Lower lobe of right lung (tissue), 2 donors: Measurements from ENCODE around the gene ULBP1. TPM values are rescaled to one million over a fixed set of nuclear protein-coding genes. Genes with fewer than 3 reads are reported as not detected.

Experiments
- ATAC-seq, 2 donors: fragments of 200-7000 bp; cut with Tn5 transposase; one replicate each; pipeline ENCODE4 v1.9.1; 2020 to 2022; ENCODE audit warnings: mild to moderate bottlenecking in 2 of 2, moderate library complexity in 2 of 2
- DNase-seq: peaks from one replicate; pipeline ENCODE4 v3.0.0-alpha.2; 2020
- H3K27ac ChIP-seq: fragments of 200-600 bp; one replicate; pipeline ENCODE4 v1.8.0; 2022
- H3K27me3 ChIP-seq: fragments of 200-600 bp; one replicate; pipeline ENCODE4 v1.8.0; 2022; ENCODE audit warnings: low read depth
- H3K36me3 ChIP-seq: fragments of 200-600 bp; one replicate; pipeline ENCODE4 v1.8.0; 2022; ENCODE audit warnings: mild to moderate bottlenecking
- H3K4me1 ChIP-seq: fragments of 200-600 bp; one replicate; pipeline ENCODE4 v1.8.0; 2022
- H3K4me3 ChIP-seq: fragments of 200-600 bp; one replicate; pipeline ENCODE4 v1.8.0; 2022; ENCODE audit warnings: mild to moderate bottlenecking
- H3K9me3 ChIP-seq: fragments of 200-600 bp; one replicate; pipeline ENCODE4 v1.8.0; 2022
- intact Hi-C: fragments of 100-400 bp; cut with DNase I; formaldehyde crosslinking; loops from one replicate; pipeline ENCODE4 v1.11.0; 2022
- total RNA-seq: library from RNA; stranded (reverse); fragmentation: NEBNext Ultra II Directional; extraction: Animal tissue kit (Norgen Biotek cat#: 25700); gene quantifications from one replicate; pipeline ENCODE4 v1.2.1, GENCODE V29; 2021
- TF ChIP-seq, protein P1 (sequence below): fragments of 200-600 bp; IDR thresholded peaks from one replicate; pipeline ENCODE4 v1.8.0; 2022; ENCODE audit warnings: antibody characterized with exemption, mild to moderate bottlenecking
- donor health status: DM: no; HTN: yes; CAD: no; lungs with severe emphysema.

The ULBP1 gene
- total RNA-seq, 1 donor from 2014 or later = 2.0 TPM

DNA sequence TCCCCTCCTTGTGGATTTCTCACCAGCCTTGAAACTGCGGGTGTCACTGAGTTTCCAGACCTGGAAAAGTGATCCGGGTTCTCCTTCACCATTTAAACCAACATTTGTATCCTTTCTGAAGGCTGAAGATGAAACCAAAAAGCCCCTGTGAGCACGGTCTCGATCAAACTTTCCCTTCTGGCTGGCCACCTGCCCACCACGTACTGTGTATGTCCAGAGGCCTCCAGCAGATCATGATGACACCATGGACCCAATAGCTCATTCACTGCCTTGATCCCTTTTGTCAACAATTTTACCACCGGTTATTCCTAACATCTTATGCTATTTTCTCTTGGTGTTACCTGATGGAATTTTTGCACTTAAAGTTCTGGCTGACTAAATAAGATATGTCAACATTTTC, 15.6 kb downstream of the ULBP1 start:
- intact Hi-C loops = no loop called here

DNA sequence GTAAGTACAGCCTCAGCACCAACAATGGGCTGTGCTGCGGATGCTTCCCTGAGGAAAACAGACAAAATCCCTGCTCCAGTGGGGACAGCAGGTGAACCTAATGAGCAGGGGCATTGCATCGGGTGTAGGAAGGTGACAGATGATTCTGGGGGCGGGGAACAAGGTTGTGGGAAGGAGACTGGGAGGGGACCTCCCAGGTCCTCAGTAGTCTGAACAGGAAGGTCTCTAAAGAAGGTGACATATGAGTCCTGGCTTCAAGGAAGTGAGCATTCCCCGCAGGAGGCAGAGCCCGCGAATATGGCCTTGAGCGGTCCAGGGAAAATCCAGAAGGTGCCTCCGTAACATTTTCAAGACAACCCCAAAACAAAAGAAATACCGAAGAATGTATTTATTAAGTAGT, 19.4 kb downstream of the ULBP1 start:
- TF ChIP-seq, protein P1, sequence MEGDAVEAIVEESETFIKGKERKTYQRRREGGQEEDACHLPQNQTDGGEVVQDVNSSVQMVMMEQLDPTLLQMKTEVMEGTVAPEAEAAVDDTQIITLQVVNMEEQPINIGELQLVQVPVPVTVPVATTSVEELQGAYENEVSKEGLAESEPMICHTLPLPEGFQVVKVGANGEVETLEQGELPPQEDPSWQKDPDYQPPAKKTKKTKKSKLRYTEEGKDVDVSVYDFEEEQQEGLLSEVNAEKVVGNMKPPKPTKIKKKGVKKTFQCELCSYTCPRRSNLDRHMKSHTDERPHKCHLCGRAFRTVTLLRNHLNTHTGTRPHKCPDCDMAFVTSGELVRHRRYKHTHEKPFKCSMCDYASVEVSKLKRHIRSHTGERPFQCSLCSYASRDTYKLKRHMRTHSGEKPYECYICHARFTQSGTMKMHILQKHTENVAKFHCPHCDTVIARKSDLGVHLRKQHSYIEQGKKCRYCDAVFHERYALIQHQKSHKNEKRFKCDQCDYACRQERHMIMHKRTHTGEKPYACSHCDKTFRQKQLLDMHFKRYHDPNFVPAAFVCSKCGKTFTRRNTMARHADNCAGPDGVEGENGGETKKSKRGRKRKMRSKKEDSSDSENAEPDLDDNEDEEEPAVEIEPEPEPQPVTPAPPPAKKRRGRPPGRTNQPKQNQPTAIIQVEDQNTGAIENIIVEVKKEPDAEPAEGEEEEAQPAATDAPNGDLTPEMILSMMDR = no peak
- peaks cover 72% of the 10 kb centered on the region for H3K27me3 ChIP-seq
- DNase-seq = no peak
- no peaks in the 10 kb centered on the region for H3K36me3 ChIP-seq
- H3K4me1 ChIP-seq = no peaks in the 10 kb centered on the region
- no peak overlapping the region for H3K27ac ChIP-seq
- intact Hi-C loops = no loop called here
- no peaks in the 10 kb centered on the region for H3K9me3 ChIP-seq
- ATAC-seq = no peak
- no peak overlapping the region for H3K4me3 ChIP-seq

More for the DNA sequence above, 15.6 kb downstream of the ULBP1 start:
- DNase-seq = no peak
- no peaks in the 10 kb centered on the region for H3K9me3 ChIP-seq
- no peak for ATAC-seq
- TF ChIP-seq, protein P1 = no peak
- H3K36me3 ChIP-seq = no peaks in the 10 kb centered on the region
- H3K4me3 ChIP-seq = no peak overlapping the region
- H3K27me3 ChIP-seq = peaks cover 39% of the 10 kb centered on the region
- no peak overlapping the region for H3K27ac ChIP-seq
- H3K4me1 ChIP-seq = no peaks in the 10 kb centered on the region

DNA sequence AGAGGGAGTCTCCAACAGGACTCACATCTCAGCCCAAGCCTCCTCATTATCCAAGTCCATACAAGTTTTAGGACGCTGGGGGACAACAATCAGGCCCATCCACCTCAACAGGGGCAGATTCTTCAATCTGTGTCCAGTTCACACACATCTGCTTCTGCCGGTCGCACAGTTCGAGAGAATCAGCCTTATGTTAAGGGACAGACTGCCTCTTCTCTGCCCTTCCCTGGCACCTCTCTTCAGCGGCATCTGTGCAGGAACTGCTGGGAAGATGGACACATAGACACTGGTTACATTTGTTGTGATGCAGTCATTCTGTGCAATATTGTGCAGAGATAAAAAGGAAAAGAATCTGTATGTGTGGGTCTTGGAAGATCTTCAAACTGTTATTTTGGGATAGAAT, 21.0 kb downstream of the ULBP1 start:
- DNase-seq = no peak
- peaks cover 83% of the 10 kb centered on the region for H3K27me3 ChIP-seq
- TF ChIP-seq, protein P1 = no peak
- H3K9me3 ChIP-seq = no peaks in the 10 kb centered on the region
- intact Hi-C loops = no loop called here
- H3K36me3 ChIP-seq = no peaks in the 10 kb centered on the region
- no peak for ATAC-seq
- peaks cover 2% of the 10 kb centered on the region for H3K4me1 ChIP-seq
- no peak overlapping the region for H3K27ac ChIP-seq
- no peak overlapping the region for H3K4me3 ChIP-seq

DNA sequence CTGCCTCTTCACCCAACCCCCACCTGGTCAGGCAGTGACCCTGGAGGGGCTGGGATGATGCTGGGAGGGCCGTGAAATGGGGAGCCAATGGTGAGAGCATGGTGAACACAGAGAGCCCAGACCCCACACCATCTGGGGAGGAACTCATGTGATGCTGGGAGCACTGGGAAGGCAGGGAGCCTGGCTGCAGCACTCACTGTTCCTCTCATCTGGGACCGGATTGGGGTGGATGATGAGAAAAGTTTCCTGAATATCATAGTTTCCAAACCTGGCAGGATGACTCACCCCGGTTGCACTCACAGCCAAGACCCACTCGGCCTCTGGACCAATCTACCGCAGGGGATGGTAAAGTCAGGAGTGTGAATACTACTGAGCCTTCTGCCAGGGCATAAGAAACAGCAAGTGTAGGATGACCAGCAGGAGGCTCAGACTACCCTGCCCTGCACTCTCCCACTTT, 21.8 kb downstream of the ULBP1 start:
- no peak overlapping the region for H3K27ac ChIP-seq
- no peak overlapping the region for H3K4me3 ChIP-seq
- ATAC-seq (no peak), DNase-seq (no peak)
- H3K36me3 ChIP-seq = no peaks in the 10 kb centered on the region
- H3K9me3 ChIP-seq = no peaks in the 10 kb centered on the region
- TF ChIP-seq, protein P1 = no peak
- intact Hi-C loops = no loop called here
- peaks cover 10% of the 10 kb centered on the region for H3K4me1 ChIP-seq
- H3K27me3 ChIP-seq = peaks cover 90% of the 10 kb centered on the region

DNA sequence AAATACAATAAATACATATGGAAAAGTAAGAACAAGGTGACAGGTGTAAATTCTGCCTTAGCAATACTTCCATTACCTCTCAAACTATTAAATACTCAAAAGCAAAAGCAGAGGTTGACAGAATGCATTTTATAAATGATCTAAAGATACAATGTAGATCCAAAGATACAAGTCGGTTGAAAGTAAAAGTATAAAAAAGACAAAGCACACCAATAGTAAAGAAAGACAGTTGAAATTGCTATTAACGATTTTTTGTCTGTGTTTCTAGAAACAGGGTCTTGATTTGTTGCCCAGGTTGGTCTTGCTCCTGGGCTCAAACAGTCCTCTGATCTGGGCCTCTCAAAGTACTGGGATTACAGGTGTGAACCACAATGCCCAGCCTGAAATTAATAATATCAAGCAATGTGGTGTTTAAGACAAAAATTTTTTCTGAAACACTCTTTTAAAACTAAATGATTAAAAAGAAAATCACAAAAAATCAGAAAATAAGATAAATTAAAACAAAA, 23.9 kb downstream of the ULBP1 start:
- Histone ChIP-seq H3K36me3 (no peaks in the 10 kb centered on the region), H3K9me3 (no peaks in the 10 kb centered on the region), H3K27me3 (peaks cover 91% of the 10 kb centered on the region), H3K4me3 (no peak overlapping the region), H3K27ac (no peak overlapping the region), H3K4me1 (peaks cover 21% of the 10 kb centered on the region)
- TF ChIP-seq, protein P1 = no peak
- intact Hi-C loops = no loop called here
- ATAC-seq = no peak
- no peak for DNase-seq
